ENCODE data around the gene PACSIN3. TPM values are rescaled to one million over a fixed set of nuclear protein-coding genes. Genes with fewer than 3 reads are reported as not detected.
A peak's percentile ranks its signal among the peaks of the same experiment; 100 is the strongest.

The PACSIN3 gene
- total and polyA plus RNA-seq, 12 donors: 49.4 to 211 (median 100) TPM

DNA sequence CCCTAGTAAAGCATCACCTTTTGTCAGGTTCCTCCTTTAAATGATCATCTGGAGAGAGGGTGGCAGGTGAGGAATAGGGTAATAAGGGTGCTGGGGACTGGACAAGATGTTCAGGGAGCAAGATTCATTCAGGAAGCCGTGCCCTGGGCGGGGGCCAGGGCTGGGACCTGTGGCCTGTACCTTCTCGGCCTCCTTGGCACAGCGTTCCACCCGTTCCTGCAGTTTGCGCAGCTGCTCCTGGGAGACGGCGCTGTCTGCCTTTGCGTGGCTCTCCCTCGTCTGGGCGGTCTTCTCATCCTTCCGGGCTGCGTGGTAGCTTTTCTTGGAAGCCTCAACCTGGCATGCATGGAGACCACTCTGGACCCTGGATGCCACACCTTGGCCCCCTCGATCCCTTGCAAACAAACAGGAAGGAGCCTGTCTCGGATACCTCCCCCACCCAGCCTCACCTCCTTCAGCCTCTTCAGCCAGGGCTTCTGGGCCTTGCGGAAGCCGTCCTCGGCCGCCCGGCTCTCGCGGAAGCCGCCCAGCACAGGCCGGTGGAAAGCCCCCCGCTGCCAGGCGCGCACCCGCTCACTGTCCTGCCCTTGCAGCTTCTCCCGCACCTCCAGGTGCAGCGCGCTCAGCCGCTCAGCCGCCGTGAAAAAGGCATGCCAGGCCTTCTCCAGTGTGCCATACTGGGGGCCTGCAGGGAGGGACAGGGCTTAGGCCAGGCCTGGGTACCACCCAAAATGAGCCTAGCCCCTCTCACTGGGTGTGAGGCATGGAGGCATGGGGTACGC, 6.0 kb downstream of the PACSIN3 start:
- no peak for DNase-seq
- intact Hi-C loops (cut with DNase I): loop anchor here in 1 of 2 donors (10.0 kb wide), 1 partner anchor 85 kb away; no protein-coding TSS in a partner anchor
- peaks cover 0 to 22% of the 10 kb centered on the region in 2 donors for H3K36me3 ChIP-seq (replicated peaks in 1 of 2)
- WGBS, 4 donors: 89 to 93% (median 92%) methylated on average over 28 to 35 of the region's 35 CpGs
- H3K9me3 ChIP-seq (replicated peaks in 1 of 3): no peaks in the 10 kb centered on the region
- H3K4me3 ChIP-seq: no peak overlapping the region
- no peaks in the 10 kb centered on the region for H3K27me3 ChIP-seq
- peak overlapping the region in 2 of 5 donors; percentile 42 to 98 for H3K27ac ChIP-seq
- no peak for TF ChIP-seq POLR2A (IDR thresholded peaks at IDR 0.05)
- TF ChIP-seq, protein P1, sequence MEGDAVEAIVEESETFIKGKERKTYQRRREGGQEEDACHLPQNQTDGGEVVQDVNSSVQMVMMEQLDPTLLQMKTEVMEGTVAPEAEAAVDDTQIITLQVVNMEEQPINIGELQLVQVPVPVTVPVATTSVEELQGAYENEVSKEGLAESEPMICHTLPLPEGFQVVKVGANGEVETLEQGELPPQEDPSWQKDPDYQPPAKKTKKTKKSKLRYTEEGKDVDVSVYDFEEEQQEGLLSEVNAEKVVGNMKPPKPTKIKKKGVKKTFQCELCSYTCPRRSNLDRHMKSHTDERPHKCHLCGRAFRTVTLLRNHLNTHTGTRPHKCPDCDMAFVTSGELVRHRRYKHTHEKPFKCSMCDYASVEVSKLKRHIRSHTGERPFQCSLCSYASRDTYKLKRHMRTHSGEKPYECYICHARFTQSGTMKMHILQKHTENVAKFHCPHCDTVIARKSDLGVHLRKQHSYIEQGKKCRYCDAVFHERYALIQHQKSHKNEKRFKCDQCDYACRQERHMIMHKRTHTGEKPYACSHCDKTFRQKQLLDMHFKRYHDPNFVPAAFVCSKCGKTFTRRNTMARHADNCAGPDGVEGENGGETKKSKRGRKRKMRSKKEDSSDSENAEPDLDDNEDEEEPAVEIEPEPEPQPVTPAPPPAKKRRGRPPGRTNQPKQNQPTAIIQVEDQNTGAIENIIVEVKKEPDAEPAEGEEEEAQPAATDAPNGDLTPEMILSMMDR (IDR thresholded peaks at IDR 0.05): no peak
- H3K4me1 ChIP-seq (replicated peaks in 1 of 2): peaks cover 47 to 63% of the 10 kb centered on the region in 2 donors

- DNase-seq: peak in 3 of 7 donors; percentile 42 to 65 (median 63)
- Histone ChIP-seq H3K9me3 (replicated peaks in 1 of 3) (no peaks in the 10 kb centered on the region), H3K36me3 (replicated peaks in 1 of 2) (peaks cover 0 to 27% of the 10 kb centered on the region in 2 donors), H3K4me1 (replicated peaks in 1 of 2) (peaks cover 42 to 62% of the 10 kb centered on the region in 2 donors), H3K27me3 (no peaks in the 10 kb centered on the region), H3K4me3 (no peak overlapping the region), H3K27ac (peak overlapping the region in 3 of 5 donors; percentile 42 to 98 (median 97))
- 88 to 100% (median 96%) methylated on average over 1 of the region's 1 CpG for WGBS, 4 donors
- no peak for TF ChIP-seq POLR2A (IDR thresholded peaks at IDR 0.05)
- TF ChIP-seq, protein P1 (IDR thresholded peaks at IDR 0.05): peak; percentile 42 to 55 (median 50)
- intact Hi-C loops (cut with DNase I): loop anchor here in 1 of 2 donors (5.0 kb wide), 3 partner anchors 38 to 173 kb away; partner anchors contain the start of gene MYBPC3
Observed at GRCh38 chr11:47179655-47179991, 6.6 kb downstream of the PACSIN3 start.

- Histone ChIP-seq H3K27me3 (no peaks in the 10 kb centered on the region), H3K9me3 (replicated peaks in 1 of 3) (no peaks in the 10 kb centered on the region), H3K4me3 (no peak overlapping the region), H3K36me3 (replicated peaks in 1 of 2) (peaks cover 0 to 30% of the 10 kb centered on the region in 2 donors), H3K27ac (peak overlapping the region in 4 of 5 donors; percentile 91 to 99 (median 98)), H3K4me1 (replicated peaks in 1 of 2) (peaks cover 36 to 56% of the 10 kb centered on the region in 2 donors)
- DNase-seq: no peak
- intact Hi-C loops (cut with DNase I): loop anchor here in 1 of 2 donors (5.0 kb wide), 3 partner anchors 38 to 173 kb away; partner anchors contain the start of gene MYBPC3
- 80 to 95% (median 89%) methylated on average over 19 to 23 of the region's 23 CpGs for WGBS, 4 donors
- TF ChIP-seq POLR2A (IDR thresholded peaks at IDR 0.05): no peak
- TF ChIP-seq, protein P1 (IDR thresholded peaks at IDR 0.05): no peak
Observed at GRCh38 chr11:47178737-47179654, 7.2 kb downstream of the PACSIN3 start.

DNA sequence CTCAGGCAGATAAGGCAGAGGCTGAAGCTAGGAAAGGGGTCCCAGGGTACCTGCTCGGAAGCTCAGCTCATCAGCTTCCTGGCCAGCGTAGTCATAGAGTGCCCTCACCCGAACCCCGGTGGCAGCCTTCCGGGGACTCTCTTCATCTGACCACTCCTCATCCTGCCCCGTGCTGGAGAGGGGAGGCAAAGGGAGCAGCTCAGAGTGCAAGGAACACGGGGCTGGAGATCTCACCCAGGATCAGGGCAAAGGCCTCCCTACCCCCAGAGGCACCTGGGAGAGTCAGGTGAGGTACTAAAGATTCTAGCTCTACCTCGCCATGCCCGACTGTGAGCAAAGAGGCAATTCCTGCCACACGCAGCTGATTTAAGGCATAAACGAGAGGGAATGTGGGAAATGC, 7.9 kb downstream of the PACSIN3 start:
- Histone ChIP-seq H3K36me3 (replicated peaks in 1 of 2) (peaks cover 0 to 37% of the 10 kb centered on the region in 2 donors), H3K4me3 (no peak overlapping the region), H3K4me1 (replicated peaks in 1 of 2) (peaks cover 29 to 49% of the 10 kb centered on the region in 2 donors), H3K27ac (peak overlapping the region; percentile 91 to 99 (median 97)), H3K27me3 (no peaks in the 10 kb centered on the region), H3K9me3 (replicated peaks in 1 of 3) (no peaks in the 10 kb centered on the region)
- intact Hi-C loops (cut with DNase I): loop anchor here in 1 of 2 donors (5.0 kb wide), 3 partner anchors 39 to 174 kb away; partner anchors contain the start of gene MYBPC3
- 47 to 58% (median 48%) methylated on average over 7 to 11 of the region's 11 CpGs for WGBS, 4 donors
- DNase-seq: peak in 1 of 7 donors; percentile 46
- no peak for TF ChIP-seq POLR2A (IDR thresholded peaks at IDR 0.05)
- TF ChIP-seq, protein P1 (IDR thresholded peaks at IDR 0.05): no peak
